Pancreas (tissue), 10 donors: ENCODE measurements around the gene ARHGAP6. TPM values are rescaled to one million over a fixed set of nuclear protein-coding genes. Genes with fewer than 3 reads are reported as not detected.
A peak's percentile ranks its signal among the peaks of the same experiment; 100 is the strongest.

Source experiments
- ATAC-seq, 4 donors: fragments of 200-7000 bp; cut with Tn5 transposase; one replicate each; pipeline versions ENCODE4 v1.8.0 to v1.9.1; 2020; ENCODE audit warnings: mild to moderate bottlenecking in 4 of 4, moderate library complexity in 4 of 4
- DNase-seq, 6 donors: peaks; one replicate each; pipeline ENCODE4 v3.0.0-alpha.2; 2020
- FAIRE-seq: peaks from 2 replicates; lab custom pipeline; 2012; peaks lifted over from hg19 to GRCh38; lab: Jason Lieb, UNC
- H3K27ac ChIP-seq, 4 donors: fragments of 200-600 bp; sonication (generic); 1 replicate in 3 of 4; 2 replicates in 1 of 4; pipeline versions ENCODE4 v1.5.0 to v1.8.0; 2020
- H3K27me3 ChIP-seq, 4 donors: fragments of 200-600 bp; one replicate each; pipeline ENCODE4 v1.8.0; 2021
- H3K36me3 ChIP-seq, 3 donors: fragments of 200-600 bp; sonication (generic) in 1 of 3; one replicate each; pipeline versions ENCODE4 v1.5.0 to v1.8.0; 2020 to 2021
- H3K4me1 ChIP-seq, 3 donors: fragments of 200-600 bp; one replicate each; pipeline ENCODE4 v1.8.0; 2021
- H3K4me3 ChIP-seq, 4 donors: fragments of 200-600 bp; sonication (generic) in 2 of 4; one replicate each; pipeline versions ENCODE4 v1.5.0 to v1.8.0; 2020 to 2021
- H3K9me3 ChIP-seq, 4 donors: fragments of 200-600 bp; one replicate each; pipeline ENCODE4 v1.8.0; 2021
- CTCF ChIP-seq, 4 donors: fragments of 200-600 bp; sonication (generic) in 3 of 4; IDR thresholded peaks; one replicate each; pipeline versions ENCODE4 v1.5.0 to v1.8.0; 2021; ENCODE audit warnings: antibody characterized with exemption in 4 of 4
- WGBS, 2 donors: extraction: QIAGEN DNeasy Blood & Tissue Kit; methylation state at CpG; one replicate each; pipeline ENCODE4 v1.1.7; 2013; 5-methylcytosine and 5-hydroxymethylcytosine counted together
- intact Hi-C, 3 donors: fragments of 100-400 bp; cut with DNase I; formaldehyde crosslinking; loops; one replicate each; pipeline versions ENCODE4 v1.11.1 to v1.14.2; 2022
- polyA plus RNA-seq, 2 donors: library from polyadenylated mRNA; stranded (reverse); fragments of 200-250 nt; gene quantifications; one replicate each; pipeline ENCODE4 v1.2.3, GENCODE V29; 2013
- total RNA-seq, 6 donors: library from RNA; stranded (reverse); fragmentation: NEBNext Ultra II Directional in 4 of 6; extraction: Animal tissue kit (Norgen Biotek cat#: 25700) in 4 of 6; gene quantifications; one replicate each; pipeline versions ENCODE4 v1.2.1 to v1.2.4, GENCODE V29; 2021 to 2023
- donor health status: healthy with polysubstance abuse.
- donor health status: DM: no; HTN: no; CAD: no; lungs with moderate emphysema.
- donor health status: DM: no; HTN: no; CAD: no.
- donor health status: control.
- donor health status: control.
- donor health status: Bipolar disorder and iron deficiency.
- donor health status: DM: yes; HTN: yes; CAD: no.
- donor health status: DM: no; HTN: no; CAD: no.
- donor health status: DM: no; HTN: no; CAD: no.
- donor health status: DM: yes; HTN: yes; CAD: no.

ARHGAP6 gene
- total and polyA plus RNA-seq, 8 donors, result 0.79 to 3.3 (median 1.1) TPM

DNA sequence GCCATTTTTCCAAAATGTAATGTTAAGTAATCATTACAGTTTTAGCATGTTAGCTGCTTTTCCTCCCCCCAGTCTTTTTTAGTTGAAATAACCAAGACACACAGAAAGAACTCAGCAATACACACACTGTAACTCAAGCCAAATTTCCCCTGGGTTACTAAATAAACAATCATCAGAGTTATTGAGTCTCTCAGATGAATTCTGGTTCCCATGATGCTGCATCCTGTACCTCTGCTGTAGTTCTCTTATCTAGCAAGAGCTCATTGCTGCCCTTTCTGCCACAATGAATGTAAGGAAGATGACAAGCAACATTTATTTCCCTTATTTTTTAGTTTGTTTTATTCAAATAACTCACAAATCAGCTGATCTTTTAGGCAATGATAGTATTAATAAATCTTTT, 185.1 kb downstream of the ARHGAP6 start:
- DNase-seq (no peak), ATAC-seq (peak in 1 of 4 donors; percentile 23), FAIRE-seq (no peak)
- Histone ChIP-seq H3K4me1 (no peaks in the 10 kb centered on the region), H3K36me3 (no peaks in the 10 kb centered on the region), H3K9me3 (no peaks in the 10 kb centered on the region), H3K27ac (no peak overlapping the region), H3K27me3 (peaks cover 0 to 12% (median 0%) of the 10 kb centered on the region in 4 donors), H3K4me3 (no peak overlapping the region)
- no peak for TF ChIP-seq CTCF (IDR thresholded peaks at IDR 0.05)
- intact Hi-C loops, result no loop called here

GRCh38 chrX:11478911-11479310, 186.8 kb downstream of the ARHGAP6 start:
- FAIRE-seq, result no peak
- Histone ChIP-seq H3K4me1 (no peaks in the 10 kb centered on the region), H3K9me3 (no peaks in the 10 kb centered on the region), H3K36me3 (no peaks in the 10 kb centered on the region), H3K27ac (no peak overlapping the region), H3K27me3 (peaks cover 0 to 12% (median 0%) of the 10 kb centered on the region in 4 donors), H3K4me3 (no peak overlapping the region)
- intact Hi-C loops, result no loop called here
- no peak for DNase-seq
- ATAC-seq, result no peak
- 58 to 83% methylated on average over 3 of the region's 3 CpGs for WGBS, 2 donors
- no peak for TF ChIP-seq CTCF (IDR thresholded peaks at IDR 0.05)

DNA sequence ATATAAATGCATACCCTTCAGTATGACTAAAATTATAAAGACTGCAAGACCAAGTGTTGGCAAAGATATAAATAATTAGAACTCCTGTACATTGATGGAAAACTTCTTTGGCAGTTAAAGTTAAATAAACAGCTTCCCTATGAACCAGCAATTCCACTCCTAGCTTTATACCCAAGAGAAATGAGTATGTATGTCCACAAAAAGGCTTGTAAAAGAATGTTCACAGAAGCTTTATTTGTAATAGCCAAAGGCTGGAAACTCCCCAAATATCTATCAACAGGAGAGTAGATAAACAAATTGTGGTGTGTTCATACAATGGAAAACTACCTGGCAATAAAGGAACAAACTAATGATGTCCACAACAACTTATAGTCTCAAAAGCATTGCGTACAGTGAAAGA, 187.7 kb downstream of the ARHGAP6 start:
- no peaks in the 10 kb centered on the region for H3K36me3 ChIP-seq
- H3K27ac ChIP-seq, result no peak overlapping the region
- peaks cover 0 to 8% (median 0%) of the 10 kb centered on the region in 4 donors for H3K27me3 ChIP-seq
- no peak overlapping the region for H3K4me3 ChIP-seq
- intact Hi-C loops, result no loop called here
- ATAC-seq, result no peak
- 84% methylated on average over 1 of the region's 1 CpG for WGBS, 2 donors
- no peaks in the 10 kb centered on the region for H3K9me3 ChIP-seq
- H3K4me1 ChIP-seq, result no peaks in the 10 kb centered on the region
- FAIRE-seq, result peak; percentile 54
- DNase-seq, result no peak
- no peak for TF ChIP-seq CTCF (IDR thresholded peaks at IDR 0.05)

DNA sequence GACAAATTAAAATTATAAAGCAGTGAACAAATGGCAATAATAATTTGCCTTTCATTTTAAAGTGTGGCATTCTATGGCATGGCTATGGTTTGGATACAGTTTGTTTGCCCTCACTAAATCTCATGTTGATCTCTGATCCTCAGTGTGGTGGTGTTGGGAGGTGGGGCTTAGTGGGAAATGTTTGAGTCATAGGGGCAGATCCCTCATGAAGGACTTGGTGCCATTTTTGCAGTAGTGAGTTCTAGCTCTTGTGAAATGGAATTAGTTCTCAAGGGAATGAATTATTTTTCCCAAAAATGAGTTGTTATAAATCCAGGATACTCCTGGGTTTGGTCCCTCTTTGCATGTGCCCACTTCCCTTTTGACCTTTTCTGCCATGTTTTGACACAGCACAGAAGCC, 191.1 kb downstream of the ARHGAP6 start:
- Histone ChIP-seq H3K27me3 (peaks cover 0 to 5% (median 0%) of the 10 kb centered on the region in 4 donors), H3K27ac (no peak overlapping the region), H3K4me3 (no peak overlapping the region), H3K36me3 (no peaks in the 10 kb centered on the region), H3K9me3 (no peaks in the 10 kb centered on the region), H3K4me1 (no peaks in the 10 kb centered on the region)
- intact Hi-C loops, result no loop called here
- FAIRE-seq, result no peak
- DNase-seq, result no peak
- no peak for TF ChIP-seq CTCF (IDR thresholded peaks at IDR 0.05)
- no peak for ATAC-seq

DNA sequence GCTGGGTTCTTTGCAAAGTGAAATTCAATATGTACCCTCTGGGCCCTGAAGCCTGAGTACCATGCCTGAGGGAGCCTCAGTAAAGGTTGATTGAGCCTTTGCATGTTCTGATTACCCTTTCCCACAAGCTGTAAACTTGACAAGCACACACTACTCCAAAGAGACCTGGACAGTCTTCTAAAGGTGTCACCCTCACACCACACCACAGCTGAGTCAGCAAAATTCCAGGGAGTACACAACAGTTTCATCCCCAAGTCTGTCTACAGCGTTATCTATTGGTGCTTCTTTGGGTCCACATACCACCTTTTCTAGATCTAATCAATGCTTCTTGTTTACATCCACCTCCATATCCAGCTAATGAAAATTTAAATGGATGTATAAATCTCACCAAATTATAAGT, 191.7 kb downstream of the ARHGAP6 start:
- no peak for FAIRE-seq
- Histone ChIP-seq H3K4me3 (no peak overlapping the region), H3K27me3 (peaks cover 0 to 5% (median 0%) of the 10 kb centered on the region in 4 donors), H3K36me3 (no peaks in the 10 kb centered on the region), H3K9me3 (no peaks in the 10 kb centered on the region), H3K27ac (no peak overlapping the region), H3K4me1 (no peaks in the 10 kb centered on the region)
- no peak for DNase-seq
- ATAC-seq, result no peak
- no peak for TF ChIP-seq CTCF (IDR thresholded peaks at IDR 0.05)
- 67% methylated on average over 1 of the region's 1 CpG for WGBS, 2 donors
- intact Hi-C loops, result no loop called here
